ENCODE data around the gene NRP2. TPM values are rescaled to one million over a fixed set of nuclear protein-coding genes. Genes with fewer than 3 reads are reported as not detected.

NRP2 gene
- total RNA-seq, 6 donors from 2014 or later: 61.4 to 99.4 (median 71.8) TPM

GRCh38 chr2:205834796-205835195 is 152.5 kb downstream of the NRP2 start:
- peaks cover 0 to 8% (median 0%) of the 10 kb centered on the region in 4 donors for H3K4me1 ChIP-seq
- no peak overlapping the region for H3K27ac ChIP-seq
- TF ChIP-seq CTCF (IDR thresholded peaks at IDR 0.05): no peak
- TF ChIP-seq EP300 (IDR thresholded peaks at IDR 0.05): no peak
- no peak for TF ChIP-seq POLR2A (IDR thresholded peaks at IDR 0.05)
- no peak for TF ChIP-seq POLR2AphosphoS5 (IDR thresholded peaks at IDR 0.05)
- H3K27me3 ChIP-seq: no peaks in the 10 kb centered on the region
- ATAC-seq (ENCODE audit: low FRiP score in 2 of 2) (peak; percentile 29 to 36), DNase-seq (no peak)
- H3K4me3 ChIP-seq: no peak overlapping the region
- peaks cover 0 to 2% (median 0%) of the 10 kb centered on the region in 4 donors for H3K9me3 ChIP-seq
- no peaks in the 10 kb centered on the region for H3K36me3 ChIP-seq
- WGBS, 2 donors: 45 to 47% methylated on average over 3 of the region's 3 CpGs

- DNase-seq: no peak
- Histone ChIP-seq H3K4me1 (peaks cover 0 to 8% (median 0%) of the 10 kb centered on the region in 4 donors), H3K36me3 (no peaks in the 10 kb centered on the region), H3K9me3 (peaks cover 0 to 2% (median 0%) of the 10 kb centered on the region in 4 donors), H3K27me3 (no peaks in the 10 kb centered on the region), H3K4me3 (no peak overlapping the region), H3K27ac (no peak overlapping the region)
- no peak for TF ChIP-seq POLR2A (IDR thresholded peaks at IDR 0.05)
- peak in 1 of 2 donors; percentile 49 for TF ChIP-seq POLR2AphosphoS5 (IDR thresholded peaks at IDR 0.05)
- TF ChIP-seq CTCF (IDR thresholded peaks at IDR 0.05): no peak
- 69 to 77% methylated on average over 4 of the region's 4 CpGs for WGBS, 2 donors
- peak; percentile 24 to 49 for ATAC-seq (ENCODE audit: low FRiP score in 2 of 2)
These were observed 153.0 kb downstream of the NRP2 start for GRCh38 chr2:205835251-205835791.

- TF ChIP-seq POLR2A (IDR thresholded peaks at IDR 0.05) (no peak), CTCF (IDR thresholded peaks at IDR 0.05) (no peak), POLR2AphosphoS5 (IDR thresholded peaks at IDR 0.05) (no peak), EP300 (IDR thresholded peaks at IDR 0.05) (no peak)
- H3K9me3 ChIP-seq: peaks cover 0 to 2% (median 0%) of the 10 kb centered on the region in 4 donors
- H3K4me1 ChIP-seq: peaks cover 0 to 8% (median 0%) of the 10 kb centered on the region in 4 donors
- peak overlapping the region in 2 of 4 donors; percentile 37 to 42 for H3K27ac ChIP-seq
- H3K4me3 ChIP-seq: no peak overlapping the region
- H3K27me3 ChIP-seq: no peaks in the 10 kb centered on the region
- H3K36me3 ChIP-seq: no peaks in the 10 kb centered on the region
- ATAC-seq (ENCODE audit: low FRiP score in 2 of 2) (no peak), DNase-seq (no peak)
- 68% methylated on average over 5 of the region's 5 CpGs for WGBS, 2 donors
These were observed 153.6 kb downstream of the NRP2 start for GRCh38 chr2:205835923-205836322.

GRCh38 chr2:205836477-205837221 is 154.3 kb downstream of the NRP2 start:
- no peak overlapping the region for H3K4me3 ChIP-seq
- H3K27me3 ChIP-seq: no peaks in the 10 kb centered on the region
- peak; percentile 6 to 26 for DNase-seq
- H3K27ac ChIP-seq: peak overlapping the region in 2 of 4 donors; percentile 37 to 42
- no peak for TF ChIP-seq POLR2A (IDR thresholded peaks at IDR 0.05)
- TF ChIP-seq EP300 (IDR thresholded peaks at IDR 0.05): no peak
- TF ChIP-seq CTCF (IDR thresholded peaks at IDR 0.05): no peak
- no peak for TF ChIP-seq POLR2AphosphoS5 (IDR thresholded peaks at IDR 0.05)
- H3K4me1 ChIP-seq: peaks cover 0 to 8% (median 0%) of the 10 kb centered on the region in 4 donors
- 78 to 83% methylated on average over 13 of the region's 13 CpGs for WGBS, 2 donors
- ATAC-seq (ENCODE audit: low FRiP score in 2 of 2): peak in 1 of 2 donors; percentile 37
- peaks cover 0 to 2% (median 0%) of the 10 kb centered on the region in 4 donors for H3K9me3 ChIP-seq
- H3K36me3 ChIP-seq: no peaks in the 10 kb centered on the region

All from upper lobe of left lung (tissue), 6 donors.